AG10803 (cell line): ENCODE measurements around the gene AP2A1.

ENCODE experiments used
- DNase-seq: peaks from one replicate; pipeline ENCODE4 v3.0.0; 2010; ENCODE audit warnings: low read depth
- H3K4me3 ChIP-seq: 2 replicates; pipeline ENCODE4 v1.5.1; 2011; ENCODE audit warnings: mild to moderate bottlenecking, low read length, control low read depth
- TF ChIP-seq, protein P1 (sequence below): conservative IDR thresholded peaks from 2 replicates; pipeline ENCODE4 v1.5.1; 2011; ENCODE audit warnings: mild to moderate bottlenecking, low read length, control low read depth, inconsistent platforms

AP2A1 gene

DNA sequence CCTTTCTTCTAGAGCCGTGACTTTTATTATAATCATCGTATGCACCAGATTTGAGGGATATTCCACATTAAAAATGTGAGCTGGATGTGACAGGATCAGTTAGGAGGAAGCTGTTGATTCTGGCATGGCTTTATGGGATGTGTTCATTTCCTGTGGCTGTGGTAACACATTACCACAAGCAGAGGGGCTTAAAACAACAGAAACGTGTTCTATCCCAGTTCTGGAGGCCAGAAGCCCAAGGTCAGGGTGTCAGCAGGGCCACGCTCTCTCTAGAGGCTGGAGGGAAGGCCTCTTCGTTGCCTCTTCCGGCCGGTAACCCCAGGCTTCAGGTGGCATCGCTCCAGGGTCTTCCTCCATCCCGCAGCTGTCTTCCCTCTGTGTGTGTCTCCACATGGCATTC lies 65.8 kb downstream of the AP2A1 start:
- TF ChIP-seq, protein P1, sequence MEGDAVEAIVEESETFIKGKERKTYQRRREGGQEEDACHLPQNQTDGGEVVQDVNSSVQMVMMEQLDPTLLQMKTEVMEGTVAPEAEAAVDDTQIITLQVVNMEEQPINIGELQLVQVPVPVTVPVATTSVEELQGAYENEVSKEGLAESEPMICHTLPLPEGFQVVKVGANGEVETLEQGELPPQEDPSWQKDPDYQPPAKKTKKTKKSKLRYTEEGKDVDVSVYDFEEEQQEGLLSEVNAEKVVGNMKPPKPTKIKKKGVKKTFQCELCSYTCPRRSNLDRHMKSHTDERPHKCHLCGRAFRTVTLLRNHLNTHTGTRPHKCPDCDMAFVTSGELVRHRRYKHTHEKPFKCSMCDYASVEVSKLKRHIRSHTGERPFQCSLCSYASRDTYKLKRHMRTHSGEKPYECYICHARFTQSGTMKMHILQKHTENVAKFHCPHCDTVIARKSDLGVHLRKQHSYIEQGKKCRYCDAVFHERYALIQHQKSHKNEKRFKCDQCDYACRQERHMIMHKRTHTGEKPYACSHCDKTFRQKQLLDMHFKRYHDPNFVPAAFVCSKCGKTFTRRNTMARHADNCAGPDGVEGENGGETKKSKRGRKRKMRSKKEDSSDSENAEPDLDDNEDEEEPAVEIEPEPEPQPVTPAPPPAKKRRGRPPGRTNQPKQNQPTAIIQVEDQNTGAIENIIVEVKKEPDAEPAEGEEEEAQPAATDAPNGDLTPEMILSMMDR, result no peak
- no peak overlapping the region for H3K4me3 ChIP-seq
- DNase-seq, result no peak

DNA sequence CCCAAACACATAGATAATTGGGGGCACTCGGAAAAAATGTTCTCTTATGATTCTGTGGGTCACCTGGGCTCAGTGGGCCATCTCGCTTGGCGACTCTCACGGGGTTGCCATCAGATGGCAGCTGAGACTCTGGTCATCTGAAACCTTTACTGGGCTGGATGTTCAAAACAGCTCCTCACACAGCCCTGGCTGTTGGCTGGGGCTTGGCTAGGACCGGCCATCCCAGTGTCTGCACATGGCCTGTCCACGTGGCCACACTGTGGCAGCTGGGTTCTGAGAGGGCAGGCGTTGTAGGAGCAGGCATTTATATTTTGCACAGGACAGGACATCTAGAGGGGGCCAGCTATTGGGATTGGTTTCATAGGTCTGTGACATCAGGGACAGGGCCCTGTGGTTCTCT lies 66.8 kb downstream of the AP2A1 start:
- no peak overlapping the region for H3K4me3 ChIP-seq
- TF ChIP-seq, protein P1, result no peak
- DNase-seq, result no peak

DNA sequence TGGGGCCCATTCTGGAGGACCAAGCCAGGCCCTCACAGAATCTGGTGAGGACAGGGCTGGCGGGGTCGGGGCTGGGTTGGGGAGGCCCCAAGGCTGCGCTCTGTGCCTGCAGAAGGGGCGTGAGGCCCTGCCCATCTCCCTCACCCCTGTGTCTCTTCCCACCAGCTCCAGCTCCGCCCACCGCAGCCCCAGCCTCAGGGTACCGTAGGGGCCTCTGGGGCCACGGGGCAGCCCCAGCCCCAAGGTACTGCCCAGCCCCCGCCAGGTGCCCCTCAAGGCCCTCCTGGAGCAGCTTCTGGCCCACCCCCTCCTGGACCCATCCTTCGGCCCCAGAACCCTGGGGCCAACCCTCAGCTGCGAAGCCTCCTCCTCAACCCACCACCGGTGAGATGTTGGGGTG lies 68.8 kb downstream of the AP2A1 start:
- TF ChIP-seq, protein P1, result no peak
- no peak overlapping the region for H3K4me3 ChIP-seq
- DNase-seq, result no peak

DNA sequence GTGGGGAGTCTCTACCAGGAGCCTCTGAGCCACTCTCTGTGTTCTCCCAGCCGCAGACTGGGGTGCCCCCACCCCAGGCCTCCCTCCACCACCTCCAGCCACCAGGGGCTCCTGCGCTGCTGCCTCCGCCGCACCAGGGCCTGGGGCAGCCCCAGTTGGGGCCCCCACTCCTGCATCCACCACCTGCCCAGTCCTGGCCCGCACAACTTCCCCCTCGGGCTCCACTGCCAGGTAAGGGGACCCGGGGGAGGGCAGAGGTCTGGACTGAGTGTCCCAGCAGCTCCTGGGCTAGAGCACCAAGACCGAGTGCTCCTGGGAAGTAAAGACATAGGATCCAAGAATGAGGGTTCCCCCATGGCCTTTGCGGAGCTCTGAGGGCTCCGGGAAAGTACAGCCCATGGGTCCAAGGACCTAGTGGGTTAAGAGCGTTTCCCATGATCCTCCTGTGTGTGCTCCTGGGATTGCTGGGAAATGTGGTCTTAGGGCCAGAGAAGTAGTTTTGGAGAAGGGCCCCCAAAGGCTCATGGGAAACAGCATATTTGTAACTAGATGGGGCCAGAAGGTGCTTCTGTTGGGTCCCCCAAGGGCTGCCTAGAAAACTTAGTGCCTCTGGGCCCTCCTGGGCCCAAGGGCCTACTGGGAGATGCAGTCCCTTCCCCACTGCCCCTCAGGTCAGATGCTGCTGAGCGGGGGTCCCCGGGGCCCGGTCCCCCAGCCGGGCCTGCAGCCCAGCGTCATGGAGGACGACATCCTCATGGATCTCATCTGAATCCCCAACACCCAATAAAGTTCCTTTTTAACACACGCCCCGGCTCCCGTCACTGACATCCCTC lies 69.6 kb downstream of the AP2A1 start:
- no peak for DNase-seq
- H3K4me3 ChIP-seq, result no peak overlapping the region
- TF ChIP-seq, protein P1, result no peak

DNA sequence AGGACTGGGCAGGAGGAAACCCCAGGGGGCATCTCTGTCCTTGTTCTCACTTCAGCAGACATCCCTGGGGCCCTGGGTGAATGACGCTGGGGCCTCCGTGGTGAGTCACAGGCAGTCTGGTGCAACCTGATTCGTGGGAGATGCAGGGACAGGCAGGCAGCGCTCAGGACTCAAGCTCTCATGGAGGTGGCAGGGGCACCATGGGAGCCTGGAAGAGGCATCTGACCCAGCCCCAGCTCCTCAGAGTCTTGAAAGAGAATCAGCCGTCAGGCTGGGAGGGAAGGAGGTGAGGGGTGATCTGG lies 70.2 kb downstream of the AP2A1 start:
- DNase-seq, result no peak
- no peak overlapping the region for H3K4me3 ChIP-seq
- TF ChIP-seq, protein P1, result no peak

DNA sequence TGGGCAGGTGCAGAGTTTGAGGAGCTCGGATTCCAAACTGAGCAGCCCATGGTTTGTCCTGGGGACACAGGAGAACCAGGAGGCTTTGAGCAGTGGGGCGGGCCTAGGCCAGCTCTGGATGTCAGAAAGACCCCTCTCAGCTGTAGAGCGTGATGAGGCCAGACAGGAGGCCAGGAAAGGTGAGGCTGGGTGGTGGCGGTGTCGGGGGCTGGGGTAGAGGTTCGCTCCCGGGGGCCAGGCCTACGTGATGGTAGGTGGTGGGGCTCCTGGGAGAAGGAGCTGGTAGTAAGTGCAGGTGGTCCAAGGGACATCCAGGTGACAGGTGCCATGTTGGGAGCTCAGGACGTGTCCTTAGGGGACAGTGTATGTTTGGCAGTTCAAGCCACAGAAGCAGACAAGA lies 70.6 kb downstream of the AP2A1 start:
- TF ChIP-seq, protein P1, result no peak
- no peak for DNase-seq
- no peak overlapping the region for H3K4me3 ChIP-seq

DNA sequence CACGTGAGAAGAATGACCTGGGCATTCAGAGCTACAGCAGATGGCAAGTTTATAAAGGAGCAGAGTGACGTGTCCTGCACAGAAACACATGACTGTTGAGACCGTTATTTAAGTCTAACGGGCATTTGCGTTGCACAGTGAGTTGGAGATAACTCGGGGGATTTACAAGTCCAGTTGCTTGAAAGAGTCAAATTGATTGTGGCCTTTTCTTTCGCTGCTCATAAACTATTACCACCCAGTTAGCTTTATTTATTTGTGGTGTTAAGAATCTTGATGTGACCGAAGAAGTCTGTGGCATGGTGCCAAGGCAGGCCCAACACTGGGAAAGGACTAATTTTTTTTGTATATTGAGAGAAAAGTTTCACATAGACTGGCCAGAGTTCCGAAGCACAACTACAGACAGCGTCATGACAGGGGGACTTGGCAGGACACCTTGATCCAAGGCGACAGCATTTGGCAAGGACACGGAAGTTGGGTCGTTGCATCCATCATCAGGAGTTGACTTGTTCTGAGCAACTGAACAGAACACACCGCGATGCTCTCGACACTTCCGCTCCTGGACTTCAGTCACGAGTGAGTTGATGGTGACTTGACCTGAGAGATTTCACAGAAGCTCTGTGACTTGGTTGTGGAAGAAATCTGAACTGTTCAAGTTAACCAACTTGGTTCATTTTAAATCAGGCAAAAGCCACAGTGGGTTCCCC lies 72.2 kb downstream of the AP2A1 start:
- TF ChIP-seq, protein P1, result no peak
- DNase-seq, result no peak
- H3K4me3 ChIP-seq, result no peak overlapping the region
